Ovary (tissue), 3 donors: ENCODE results near the gene POLD3.

ENCODE experiments used
- POLR2A ChIP-seq: fragments of 450-650 bp; IDR thresholded peaks from one replicate; pipeline ENCODE4 v1.6.1; 2017; ENCODE audit warnings: antibody characterized with exemption, mild to moderate bottlenecking, moderate library complexity
- TF ChIP-seq, protein P1 (sequence below), 3 donors: fragments of 450-650 bp in 2 of 3; fragments of 200-600 bp in 1 of 3; IDR thresholded peaks; one replicate each; pipeline versions ENCODE4 v1.5.1 to v1.8.0; 2016 to 2022; ENCODE audit warnings: antibody characterized with exemption in 3 of 3, mild to moderate bottlenecking in 1 of 3
- donor health status: DM: no; HTN: no; CAD: no.

- TF ChIP-seq, protein P1, sequence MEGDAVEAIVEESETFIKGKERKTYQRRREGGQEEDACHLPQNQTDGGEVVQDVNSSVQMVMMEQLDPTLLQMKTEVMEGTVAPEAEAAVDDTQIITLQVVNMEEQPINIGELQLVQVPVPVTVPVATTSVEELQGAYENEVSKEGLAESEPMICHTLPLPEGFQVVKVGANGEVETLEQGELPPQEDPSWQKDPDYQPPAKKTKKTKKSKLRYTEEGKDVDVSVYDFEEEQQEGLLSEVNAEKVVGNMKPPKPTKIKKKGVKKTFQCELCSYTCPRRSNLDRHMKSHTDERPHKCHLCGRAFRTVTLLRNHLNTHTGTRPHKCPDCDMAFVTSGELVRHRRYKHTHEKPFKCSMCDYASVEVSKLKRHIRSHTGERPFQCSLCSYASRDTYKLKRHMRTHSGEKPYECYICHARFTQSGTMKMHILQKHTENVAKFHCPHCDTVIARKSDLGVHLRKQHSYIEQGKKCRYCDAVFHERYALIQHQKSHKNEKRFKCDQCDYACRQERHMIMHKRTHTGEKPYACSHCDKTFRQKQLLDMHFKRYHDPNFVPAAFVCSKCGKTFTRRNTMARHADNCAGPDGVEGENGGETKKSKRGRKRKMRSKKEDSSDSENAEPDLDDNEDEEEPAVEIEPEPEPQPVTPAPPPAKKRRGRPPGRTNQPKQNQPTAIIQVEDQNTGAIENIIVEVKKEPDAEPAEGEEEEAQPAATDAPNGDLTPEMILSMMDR (IDR thresholded peaks at IDR 0.05), result no peak
- TF ChIP-seq POLR2A, result no peak
These were observed 26.0 kb upstream of the POLD3 start for GRCh38 chr11:74566146-74566960.
